ENCODE data around the gene LBH.

- TF ChIP-seq CTCF (IDR thresholded peaks at IDR 0.05) (no peak), ZFX (IDR thresholded peaks at IDR 0.05; ENCODE audit: borderline replicate concordance) (no peak)
Measured at GRCh38 chr2:30235859-30236535, 4.7 kb downstream of the LBH start.

Measured in 22Rv1 (cell line).